ENCODE measurements around the gene HOTAIR. TPM values are rescaled to one million over a fixed set of nuclear protein-coding genes. Genes with fewer than 3 reads are reported as not detected.

The HOTAIR gene
- total RNA-seq, 1 donor from 2014 or later, result 1.8 TPM

DNA sequence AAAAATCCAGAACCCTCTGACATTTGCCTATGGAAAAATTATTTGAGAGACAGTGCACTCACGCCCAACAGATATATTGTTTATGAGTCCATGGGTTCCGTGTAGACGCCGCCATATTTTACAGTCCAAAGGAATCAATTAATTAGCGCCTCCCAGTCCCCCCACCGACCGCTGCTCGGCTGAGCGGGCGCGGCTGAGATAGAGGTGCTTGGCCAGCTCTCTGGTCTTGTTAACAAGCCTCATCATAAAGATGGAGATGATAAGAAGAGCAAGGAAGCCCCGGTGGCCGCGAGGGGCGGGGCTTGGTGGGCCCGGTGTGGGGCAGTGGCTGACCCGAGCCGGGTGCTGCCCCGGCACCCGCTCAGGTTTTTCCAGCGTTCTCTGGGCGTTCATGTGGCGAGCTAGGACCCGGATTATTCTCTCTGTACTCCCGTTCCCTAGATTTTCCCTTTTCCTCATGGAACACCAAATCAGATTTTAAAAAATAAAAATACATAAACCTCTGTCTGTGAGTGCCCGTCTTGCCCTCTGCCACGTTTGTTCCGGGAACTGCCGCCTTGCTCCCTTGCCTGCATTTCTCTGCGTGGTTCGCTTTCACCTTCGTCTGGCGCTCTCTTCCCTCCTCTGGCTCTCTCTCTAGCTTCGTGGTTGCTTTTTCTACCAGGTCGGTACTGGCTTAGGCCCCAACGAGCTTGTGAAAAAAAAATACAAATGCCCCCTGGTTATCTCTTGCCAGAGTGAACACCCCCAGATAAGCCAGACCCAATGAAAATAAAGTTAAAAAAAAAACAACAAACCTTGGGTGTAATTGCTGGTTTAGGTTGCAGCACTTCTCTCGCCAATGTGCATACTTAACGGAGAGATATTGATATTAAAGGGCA, 11.1 kb downstream of the HOTAIR start:
- Mint-ChIP-seq H3K9me3 (no peaks in the 10 kb centered on the region), H3K27me3 (ENCODE audit: low read depth) (peaks cover 100% of the 10 kb centered on the region), H3K4me3 (no peak overlapping the region), H3K4me1 (peaks cover 14% of the 10 kb centered on the region), H3K36me3 (no peaks in the 10 kb centered on the region), H3K27ac (no peak overlapping the region)
- no peak for DNase-seq (ENCODE audit: low spot score in 2 of 2, unreplicated experiment in 2 of 2)
- TF ChIP-seq CTCF (IDR thresholded peaks at IDR 0.05; ENCODE audit: unreplicated experiment), result no peak

GRCh38 chr12:53963005-53963404, 11.7 kb downstream of the HOTAIR start:
- TF ChIP-seq CTCF (IDR thresholded peaks at IDR 0.05; ENCODE audit: unreplicated experiment), result no peak
- Mint-ChIP-seq H3K27ac (no peak overlapping the region), H3K4me1 (peaks cover 7% of the 10 kb centered on the region), H3K27me3 (ENCODE audit: low read depth) (peaks cover 100% of the 10 kb centered on the region), H3K4me3 (no peak overlapping the region), H3K9me3 (no peaks in the 10 kb centered on the region), H3K36me3 (no peaks in the 10 kb centered on the region)
- DNase-seq (ENCODE audit: low spot score in 2 of 2, unreplicated experiment in 2 of 2), result no peak

DNA sequence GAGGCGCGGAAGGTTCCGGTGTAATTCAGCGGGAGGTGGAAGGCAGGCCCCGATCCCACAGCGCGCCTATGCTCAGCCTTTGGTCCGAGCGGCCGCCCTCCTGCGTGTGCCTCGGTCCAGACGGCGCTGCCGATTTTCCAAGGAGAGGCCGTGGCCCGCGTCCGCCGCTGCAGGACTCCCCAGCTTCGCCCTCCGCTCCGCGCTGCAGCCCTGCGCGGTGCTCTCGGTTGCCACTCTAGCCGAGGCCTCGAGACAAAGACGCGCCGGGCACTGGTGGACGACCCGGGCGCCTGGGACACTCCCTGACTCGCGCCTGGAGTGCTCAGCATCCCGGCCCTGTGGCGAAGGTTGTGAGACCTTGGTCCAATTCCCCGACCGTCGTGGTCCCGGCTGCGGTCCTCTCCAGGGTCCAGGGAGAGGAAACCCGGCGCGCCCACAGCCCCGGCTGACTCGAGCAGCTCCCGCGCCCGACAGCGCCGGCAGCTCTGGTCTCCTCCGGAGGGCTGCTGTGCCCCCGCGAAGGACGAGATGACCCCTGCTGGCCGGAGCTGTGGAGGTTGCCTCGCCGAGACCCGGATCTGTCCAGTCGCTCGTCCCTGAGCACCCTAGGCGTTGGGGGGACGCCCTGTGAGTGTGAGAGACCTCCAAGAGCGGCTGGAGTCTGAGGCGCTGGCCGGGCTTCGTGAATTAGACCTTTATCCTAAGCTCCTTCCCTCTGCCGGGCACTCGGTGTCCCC, 13.6 kb downstream of the HOTAIR start:
- TF ChIP-seq CTCF (IDR thresholded peaks at IDR 0.05; ENCODE audit: unreplicated experiment), result no peak
- H3K4me3 Mint-ChIP-seq, result no peak overlapping the region
- peaks cover 1% of the 10 kb centered on the region for H3K4me1 Mint-ChIP-seq
- H3K27ac Mint-ChIP-seq, result no peak overlapping the region
- no peaks in the 10 kb centered on the region for H3K36me3 Mint-ChIP-seq
- H3K27me3 Mint-ChIP-seq (ENCODE audit: low read depth), result peaks cover 100% of the 10 kb centered on the region
- no peak for DNase-seq (ENCODE audit: low spot score in 2 of 2, unreplicated experiment in 2 of 2)
- H3K9me3 Mint-ChIP-seq, result no peaks in the 10 kb centered on the region

DNA sequence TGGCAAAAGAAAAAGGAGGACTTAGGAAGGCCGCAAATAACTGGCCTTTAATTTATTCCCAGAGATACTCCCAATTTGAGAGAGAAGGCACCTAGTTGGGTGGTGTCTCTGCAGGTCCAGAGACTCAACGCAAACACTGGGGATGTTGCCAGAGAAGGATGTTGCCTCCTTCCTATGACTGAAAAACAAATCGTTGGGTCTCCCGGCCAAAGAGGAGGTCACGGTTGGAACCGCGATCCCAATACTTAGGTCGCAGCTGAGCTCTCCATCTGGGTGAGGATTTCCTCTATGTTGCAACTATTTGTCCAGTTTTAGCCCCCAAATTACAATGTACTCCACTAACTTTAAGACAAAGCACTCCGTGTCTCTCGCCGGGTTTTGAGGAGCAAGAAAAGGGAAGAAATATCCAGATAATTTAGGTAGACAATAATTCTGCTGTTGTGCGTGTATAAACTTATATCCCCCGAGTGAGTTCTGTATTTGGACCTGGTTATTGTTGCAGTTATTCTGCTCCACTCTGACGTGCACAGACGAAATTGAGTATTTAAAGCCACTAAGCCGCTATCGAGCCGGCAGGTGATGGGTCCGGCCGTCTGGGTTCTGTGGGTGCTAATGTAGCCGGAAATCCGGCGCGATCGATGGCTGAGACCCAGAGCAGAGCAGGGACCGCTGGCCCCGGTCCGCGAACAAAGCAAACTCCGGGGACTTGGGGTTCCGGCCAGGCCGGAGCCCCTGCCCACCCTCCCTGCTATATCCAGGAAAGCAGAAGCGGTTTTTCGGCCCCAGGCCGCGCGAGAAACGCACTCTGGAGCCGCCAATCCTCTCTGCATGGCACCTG, 14.3 kb downstream of the HOTAIR start:
- no peak for DNase-seq (ENCODE audit: low spot score in 2 of 2, unreplicated experiment in 2 of 2)
- Mint-ChIP-seq H3K9me3 (no peaks in the 10 kb centered on the region), H3K27ac (no peak overlapping the region), H3K36me3 (no peaks in the 10 kb centered on the region), H3K4me1 (peaks cover 2% of the 10 kb centered on the region), H3K27me3 (ENCODE audit: low read depth) (peaks cover 100% of the 10 kb centered on the region), H3K4me3 (no peak overlapping the region)
- no peak for TF ChIP-seq CTCF (IDR thresholded peaks at IDR 0.05; ENCODE audit: unreplicated experiment)

- no peak overlapping the region for H3K4me3 Mint-ChIP-seq
- no peak for DNase-seq (ENCODE audit: low spot score in 2 of 2, unreplicated experiment in 2 of 2)
- H3K36me3 Mint-ChIP-seq, result no peaks in the 10 kb centered on the region
- TF ChIP-seq CTCF (IDR thresholded peaks at IDR 0.05; ENCODE audit: unreplicated experiment), result no peak
- H3K27ac Mint-ChIP-seq, result no peak overlapping the region
- no peaks in the 10 kb centered on the region for H3K9me3 Mint-ChIP-seq
- peaks cover 98% of the 10 kb centered on the region for H3K27me3 Mint-ChIP-seq (ENCODE audit: low read depth)
- peaks cover 2% of the 10 kb centered on the region for H3K4me1 Mint-ChIP-seq
Observed at GRCh38 chr12:53959314-53959713, 15.4 kb downstream of the HOTAIR start.

Measured in mesothelial cell of epicardium (in vitro differentiated cells).